GM12801 (cell line): ENCODE results near the gene MUC6.

Source experiments
- CTCF ChIP-seq: IDR thresholded peaks from one replicate; pipeline ENCODE4 v1.5.1; 2011; ENCODE audit warnings: control low read depth; ENCODE audit not compliant: insufficient read length; ENCODE audit errors: extremely low read depth

Gene MUC6

GRCh38 chr11:1036931-1037330 is 413 bp upstream of the MUC6 start:
- TF ChIP-seq CTCF, result no peak

GRCh38 chr11:1035577-1036283 is 788 bp downstream of the MUC6 start:
- TF ChIP-seq CTCF, result no peak

GRCh38 chr11:1034456-1035295 is 1.8 kb downstream of the MUC6 start:
- no peak for TF ChIP-seq CTCF

- TF ChIP-seq CTCF, result no peak
These were observed 2.5 kb downstream of the MUC6 start for GRCh38 chr11:1034001-1034400.

GRCh38 chr11:1033016-1033798 is 3.3 kb downstream of the MUC6 start:
- TF ChIP-seq CTCF, result no peak

GRCh38 chr11:1032310-1032891 is 4.1 kb downstream of the MUC6 start:
- TF ChIP-seq CTCF, result no peak
